Glutamatergic neuron (in vitro differentiated cells): ENCODE results near the gene PRSS21. TPM values are rescaled to one million over a fixed set of nuclear protein-coding genes. Genes with fewer than 3 reads are reported as not detected.

Experiments
- DNase-seq: peaks from one replicate; pipeline ENCODE4 v3.0.0; 2022
- H3K27ac Mint-ChIP-seq: one replicate; pipeline ENCODE4 v1.8.0; 2020; ENCODE audit warnings: mild to moderate bottlenecking, mixed read lengths, inconsistent platforms; ENCODE audit not compliant: unreplicated experiment
- H3K27me3 Mint-ChIP-seq: one replicate; pipeline ENCODE4 v1.8.0; 2020; ENCODE audit warnings: mild to moderate bottlenecking, moderate library complexity, mixed read lengths, inconsistent platforms; ENCODE audit not compliant: unreplicated experiment
- H3K36me3 Mint-ChIP-seq: one replicate; pipeline ENCODE4 v1.8.0; 2020; ENCODE audit warnings: mild to moderate bottlenecking, mixed read lengths, inconsistent platforms; ENCODE audit not compliant: unreplicated experiment
- H3K4me1 Mint-ChIP-seq: one replicate; pipeline ENCODE4 v1.8.0; 2020; ENCODE audit warnings: mild to moderate bottlenecking, low read depth, mixed read lengths, inconsistent platforms; ENCODE audit not compliant: unreplicated experiment
- H3K4me3 Mint-ChIP-seq: one replicate; pipeline ENCODE4 v1.8.0; 2020; ENCODE audit warnings: mild to moderate bottlenecking, mixed read lengths, inconsistent platforms; ENCODE audit not compliant: unreplicated experiment
- H3K9me3 Mint-ChIP-seq: one replicate; pipeline ENCODE4 v1.8.0; 2020; ENCODE audit warnings: mild to moderate bottlenecking, moderate library complexity, mixed read lengths, inconsistent platforms; ENCODE audit not compliant: unreplicated experiment
- total RNA-seq: library from RNA; stranded (reverse); fragmentation: NEBNext Ultra II Directional; extraction: Animal tissue kit (Norgen Biotek cat#: 25700); gene quantifications from one replicate; pipeline ENCODE4 v1.2.1, GENCODE V29; 2021; ENCODE audit not compliant: unreplicated experiment
- TF ChIP-seq, protein P1 (sequence below): fragments of 200-600 bp; sonication (generic); IDR thresholded peaks from one replicate; pipeline ENCODE4 v1.5.0; 2021; ENCODE audit not compliant: partially characterized antibody, unreplicated experiment

Gene PRSS21
- total RNA-seq, 1 donor from 2014 or later = not detected

DNA sequence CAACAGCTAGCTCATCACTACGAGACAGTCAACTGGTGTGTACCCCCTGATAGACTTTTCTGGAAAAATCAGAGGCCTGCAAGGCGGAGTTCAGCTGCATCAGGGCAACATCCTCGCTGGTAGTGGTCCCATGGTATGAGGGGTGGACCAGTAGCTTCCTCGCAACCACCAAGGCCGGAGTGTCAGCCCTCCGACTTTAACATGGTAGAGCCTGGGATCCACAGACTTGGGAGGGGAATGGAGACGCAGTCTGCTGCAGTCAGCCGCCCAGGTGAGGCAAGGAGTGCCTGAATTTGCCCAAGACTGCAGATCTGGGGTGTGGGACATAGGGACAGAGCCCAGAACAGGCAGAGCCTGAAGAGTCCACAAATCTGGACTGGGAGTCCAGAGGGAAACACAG is 26.5 kb downstream of the PRSS21 start:
- H3K9me3 Mint-ChIP-seq = peaks cover 1% of the 10 kb centered on the region
- no peak overlapping the region for H3K4me3 Mint-ChIP-seq
- no peak overlapping the region for H3K27ac Mint-ChIP-seq
- no peaks in the 10 kb centered on the region for H3K36me3 Mint-ChIP-seq
- peaks cover 2% of the 10 kb centered on the region for H3K27me3 Mint-ChIP-seq
- DNase-seq = no peak
- TF ChIP-seq, protein P1, sequence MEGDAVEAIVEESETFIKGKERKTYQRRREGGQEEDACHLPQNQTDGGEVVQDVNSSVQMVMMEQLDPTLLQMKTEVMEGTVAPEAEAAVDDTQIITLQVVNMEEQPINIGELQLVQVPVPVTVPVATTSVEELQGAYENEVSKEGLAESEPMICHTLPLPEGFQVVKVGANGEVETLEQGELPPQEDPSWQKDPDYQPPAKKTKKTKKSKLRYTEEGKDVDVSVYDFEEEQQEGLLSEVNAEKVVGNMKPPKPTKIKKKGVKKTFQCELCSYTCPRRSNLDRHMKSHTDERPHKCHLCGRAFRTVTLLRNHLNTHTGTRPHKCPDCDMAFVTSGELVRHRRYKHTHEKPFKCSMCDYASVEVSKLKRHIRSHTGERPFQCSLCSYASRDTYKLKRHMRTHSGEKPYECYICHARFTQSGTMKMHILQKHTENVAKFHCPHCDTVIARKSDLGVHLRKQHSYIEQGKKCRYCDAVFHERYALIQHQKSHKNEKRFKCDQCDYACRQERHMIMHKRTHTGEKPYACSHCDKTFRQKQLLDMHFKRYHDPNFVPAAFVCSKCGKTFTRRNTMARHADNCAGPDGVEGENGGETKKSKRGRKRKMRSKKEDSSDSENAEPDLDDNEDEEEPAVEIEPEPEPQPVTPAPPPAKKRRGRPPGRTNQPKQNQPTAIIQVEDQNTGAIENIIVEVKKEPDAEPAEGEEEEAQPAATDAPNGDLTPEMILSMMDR = no peak
- H3K4me1 Mint-ChIP-seq = no peaks in the 10 kb centered on the region

GRCh38 chr16:2845116-2845515 is 28.1 kb downstream of the PRSS21 start:
- DNase-seq = no peak
- peaks cover 1% of the 10 kb centered on the region for H3K9me3 Mint-ChIP-seq
- no peaks in the 10 kb centered on the region for H3K36me3 Mint-ChIP-seq
- no peaks in the 10 kb centered on the region for H3K4me1 Mint-ChIP-seq
- no peak overlapping the region for H3K27ac Mint-ChIP-seq
- peaks cover 2% of the 10 kb centered on the region for H3K27me3 Mint-ChIP-seq
- H3K4me3 Mint-ChIP-seq = no peak overlapping the region
- TF ChIP-seq, protein P1 = no peak

DNA sequence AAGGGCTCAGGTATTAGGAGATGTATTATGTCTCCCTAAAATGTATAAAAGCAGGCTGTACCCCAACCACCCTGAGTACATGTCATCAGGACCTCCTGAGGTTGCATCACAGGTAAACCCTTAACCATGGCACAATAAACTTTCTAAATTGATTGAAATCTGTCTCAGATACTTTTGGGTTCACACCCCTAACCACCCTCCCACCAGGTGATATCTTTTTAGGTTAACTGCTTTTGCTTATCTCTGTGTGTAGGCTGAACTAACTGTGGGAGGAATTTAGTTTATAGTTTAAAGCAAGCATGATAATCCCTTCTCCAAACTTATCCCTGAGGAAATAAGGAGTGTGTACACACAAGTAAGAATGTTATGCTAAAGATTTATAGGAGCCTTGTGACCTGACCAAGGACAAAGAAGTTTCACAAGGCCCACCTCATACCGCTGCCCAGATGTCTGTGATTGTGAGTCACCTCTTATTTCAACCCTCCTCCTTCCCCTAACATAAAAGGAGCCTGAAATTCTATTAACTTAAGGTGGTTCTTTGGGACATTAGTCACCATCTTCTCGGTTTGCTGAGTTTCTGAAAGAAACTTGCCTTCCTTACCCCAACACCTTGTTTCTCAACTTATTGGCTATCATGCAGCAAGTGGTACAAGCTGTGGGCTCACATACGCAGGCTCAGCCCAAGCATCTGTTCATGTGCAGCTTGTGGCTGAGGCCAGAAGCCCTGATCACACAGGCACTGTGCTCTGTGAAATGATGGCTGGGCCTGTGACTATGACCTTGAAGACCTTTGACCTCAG is 29.7 kb downstream of the PRSS21 start:
- peaks cover 3% of the 10 kb centered on the region for H3K9me3 Mint-ChIP-seq
- no peaks in the 10 kb centered on the region for H3K4me1 Mint-ChIP-seq
- H3K36me3 Mint-ChIP-seq = no peaks in the 10 kb centered on the region
- DNase-seq = no peak
- TF ChIP-seq, protein P1 = no peak
- peaks cover 2% of the 10 kb centered on the region for H3K27me3 Mint-ChIP-seq
- H3K27ac Mint-ChIP-seq = no peak overlapping the region
- no peak overlapping the region for H3K4me3 Mint-ChIP-seq

DNA sequence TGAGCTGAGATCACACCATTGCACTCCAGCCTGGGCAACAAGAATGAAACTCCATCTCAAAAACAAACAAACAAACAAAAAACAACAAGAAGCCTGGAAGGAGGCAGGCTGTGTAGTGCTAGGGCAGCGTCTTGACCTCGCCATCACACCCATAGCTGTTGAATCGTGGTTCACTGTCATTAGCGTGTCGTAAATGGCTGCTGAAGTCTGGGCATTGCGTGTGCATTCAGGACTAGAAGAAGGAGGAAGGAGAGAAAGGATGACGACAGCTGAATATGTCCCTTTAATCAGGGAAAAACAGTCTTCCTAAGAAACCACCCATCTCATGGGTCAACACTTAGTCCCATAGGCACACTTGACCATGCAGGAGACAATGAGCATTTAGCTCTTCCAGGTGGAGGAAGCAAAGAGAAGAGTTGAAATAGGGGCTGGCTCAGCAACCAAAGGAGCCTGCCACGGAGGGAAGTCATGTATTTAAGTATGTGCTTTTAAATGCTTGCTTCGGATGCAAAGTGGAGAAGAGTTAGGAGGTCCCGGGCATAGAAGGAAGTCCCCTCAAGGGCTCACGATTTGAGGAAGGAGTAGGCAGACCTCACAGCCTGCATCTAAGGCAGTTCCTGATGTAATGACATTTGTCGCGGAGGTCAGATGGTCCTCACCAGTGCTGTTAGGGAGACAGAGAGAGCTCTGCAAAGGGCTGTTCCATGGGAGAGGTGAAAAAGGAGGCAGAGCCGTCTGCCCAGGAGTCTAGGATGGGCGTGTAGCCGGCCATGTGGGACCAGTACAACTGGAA is 32.1 kb downstream of the PRSS21 start:
- no peak for DNase-seq
- no peak overlapping the region for H3K4me3 Mint-ChIP-seq
- H3K27ac Mint-ChIP-seq = no peak overlapping the region
- H3K9me3 Mint-ChIP-seq = peaks cover 3% of the 10 kb centered on the region
- peaks cover 2% of the 10 kb centered on the region for H3K27me3 Mint-ChIP-seq
- no peaks in the 10 kb centered on the region for H3K4me1 Mint-ChIP-seq
- TF ChIP-seq, protein P1 = no peak
- H3K36me3 Mint-ChIP-seq = peaks cover 1% of the 10 kb centered on the region
